OCI-LY1 (cell line): Measurements from ENCODE around the gene DCAKD.

Experiments
- H2AFZ ChIP-seq: fragments of 200-600 bp; sonication (generic), shearing (Covaris generic); 2 replicates; pipeline ENCODE4 v1.6.0; 2014; ENCODE audit warnings: antibody characterized with exemption, mild to moderate bottlenecking, low read length
- H3F3A ChIP-seq: fragments of 200-600 bp; sonication (generic), shearing (Covaris generic); 2 replicates; pipeline ENCODE4 v1.6.0; 2014; ENCODE audit warnings: mild to moderate bottlenecking, antibody characterized with exemption, low read length, moderate library complexity; ENCODE audit not compliant: insufficient read depth
- H3K27ac ChIP-seq: fragments of 200-600 bp; sonication (generic); 2 replicates; pipeline ENCODE4 v1.5.1; 2014; ENCODE audit warnings: low read length, mixed run types, mild to moderate bottlenecking, low read depth; ENCODE audit not compliant: poor library complexity, severe bottlenecking
- H3K27me3 ChIP-seq: fragments of 200-600 bp; sonication (generic); 2 replicates; pipeline ENCODE4 v1.6.0; 2014; ENCODE audit warnings: antibody characterized with exemption, mild to moderate bottlenecking, low read length, moderate library complexity; ENCODE audit not compliant: insufficient read depth
- H3K36me3 ChIP-seq: fragments of 200-600 bp; sonication (generic); 2 replicates; pipeline ENCODE4 v1.6.1; 2014; ENCODE audit warnings: mild to moderate bottlenecking, antibody characterized with exemption, low read length, moderate library complexity, mixed read lengths; ENCODE audit not compliant: insufficient read depth
- H3K4me1 ChIP-seq: fragments of 200-600 bp; sonication (generic); 2 replicates; pipeline ENCODE4 v1.5.1; 2014; ENCODE audit warnings: mild to moderate bottlenecking, low read length, moderate library complexity; ENCODE audit not compliant: insufficient read depth, severe bottlenecking
- H3K4me2 ChIP-seq: fragments of 200-600 bp; sonication (generic), shearing (Covaris generic); 2 replicates; pipeline ENCODE4 v1.6.1; 2014; ENCODE audit warnings: low read length
- H3K4me3 ChIP-seq: fragments of 200-600 bp; sonication (generic); 2 replicates; pipeline ENCODE4 v1.5.1; 2014; ENCODE audit warnings: low read length, low read depth, mild to moderate bottlenecking, mixed read lengths; ENCODE audit not compliant: poor library complexity, severe bottlenecking
- H3K79me2 ChIP-seq: fragments of 200-600 bp; shearing (Covaris generic); 2 replicates; pipeline ENCODE4 v1.6.1; 2016; ENCODE audit warnings: mixed run types, low read length, mixed read lengths; ENCODE audit not compliant: insufficient read depth
- H3K9ac ChIP-seq: fragments of 200-600 bp; sonication (generic), shearing (Covaris generic); 2 replicates; pipeline ENCODE4 v1.6.1; 2014; ENCODE audit warnings: mild to moderate bottlenecking, low read length, mixed read lengths
- H3K9me2 ChIP-seq: fragments of 200-600 bp; sonication (generic), shearing (Covaris generic); 2 replicates; pipeline ENCODE4 v1.6.1; 2014; ENCODE audit warnings: low read depth, mild to moderate bottlenecking, low read length, mixed read lengths
- H3K9me3 ChIP-seq: fragments of 200-600 bp; shearing (Covaris generic); 2 replicates; pipeline ENCODE4 v1.6.1; 2014; ENCODE audit warnings: low read length, mixed read lengths
- H4K20me1 ChIP-seq: fragments of 200-600 bp; sonication (generic), shearing (Covaris generic); 2 replicates; pipeline ENCODE4 v1.6.0; 2016; ENCODE audit warnings: mild to moderate bottlenecking, low read length; ENCODE audit not compliant: insufficient read depth
- EZH2 ChIP-seq: fragments of 200-600 bp; sonication (generic), shearing (Covaris generic); IDR thresholded peaks from 2 replicates; pipeline ENCODE4 v1.8.0; 2017; ENCODE audit warnings: borderline replicate concordance, mixed run types, mild to moderate bottlenecking, antibody characterized with exemption, low read length, moderate library complexity, mixed read lengths
- TF ChIP-seq, protein P1 (sequence below): fragments of 200-600 bp; sonication (generic), shearing (Covaris generic); IDR thresholded peaks from 2 replicates; pipeline ENCODE4 v1.5.1; 2017; ENCODE audit warnings: mild to moderate bottlenecking, antibody characterized with exemption, low read length, moderate library complexity, mixed read lengths

DCAKD gene

GRCh38 chr17:45031231-45032173 is 19.9 kb downstream of the DCAKD start:
- TF ChIP-seq, protein P1, sequence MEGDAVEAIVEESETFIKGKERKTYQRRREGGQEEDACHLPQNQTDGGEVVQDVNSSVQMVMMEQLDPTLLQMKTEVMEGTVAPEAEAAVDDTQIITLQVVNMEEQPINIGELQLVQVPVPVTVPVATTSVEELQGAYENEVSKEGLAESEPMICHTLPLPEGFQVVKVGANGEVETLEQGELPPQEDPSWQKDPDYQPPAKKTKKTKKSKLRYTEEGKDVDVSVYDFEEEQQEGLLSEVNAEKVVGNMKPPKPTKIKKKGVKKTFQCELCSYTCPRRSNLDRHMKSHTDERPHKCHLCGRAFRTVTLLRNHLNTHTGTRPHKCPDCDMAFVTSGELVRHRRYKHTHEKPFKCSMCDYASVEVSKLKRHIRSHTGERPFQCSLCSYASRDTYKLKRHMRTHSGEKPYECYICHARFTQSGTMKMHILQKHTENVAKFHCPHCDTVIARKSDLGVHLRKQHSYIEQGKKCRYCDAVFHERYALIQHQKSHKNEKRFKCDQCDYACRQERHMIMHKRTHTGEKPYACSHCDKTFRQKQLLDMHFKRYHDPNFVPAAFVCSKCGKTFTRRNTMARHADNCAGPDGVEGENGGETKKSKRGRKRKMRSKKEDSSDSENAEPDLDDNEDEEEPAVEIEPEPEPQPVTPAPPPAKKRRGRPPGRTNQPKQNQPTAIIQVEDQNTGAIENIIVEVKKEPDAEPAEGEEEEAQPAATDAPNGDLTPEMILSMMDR, result no peak
- TF ChIP-seq EZH2, result no peak
- Histone ChIP-seq H3F3A (no peaks in the 10 kb centered on the region), H3K4me1 (no peaks in the 10 kb centered on the region), H3K9me2 (no peaks in the 10 kb centered on the region), H4K20me1 (no peaks in the 10 kb centered on the region), H3K79me2 (no peaks in the 10 kb centered on the region), H3K4me3 (no peak overlapping the region), H3K27me3 (no peaks in the 10 kb centered on the region), H3K27ac (no peak overlapping the region), H2AFZ (no peak overlapping the region), H3K36me3 (peaks cover 62% of the 10 kb centered on the region), H3K4me2 (no peak overlapping the region), H3K9ac (no peak overlapping the region), H3K9me3 (no peaks in the 10 kb centered on the region)

DNA sequence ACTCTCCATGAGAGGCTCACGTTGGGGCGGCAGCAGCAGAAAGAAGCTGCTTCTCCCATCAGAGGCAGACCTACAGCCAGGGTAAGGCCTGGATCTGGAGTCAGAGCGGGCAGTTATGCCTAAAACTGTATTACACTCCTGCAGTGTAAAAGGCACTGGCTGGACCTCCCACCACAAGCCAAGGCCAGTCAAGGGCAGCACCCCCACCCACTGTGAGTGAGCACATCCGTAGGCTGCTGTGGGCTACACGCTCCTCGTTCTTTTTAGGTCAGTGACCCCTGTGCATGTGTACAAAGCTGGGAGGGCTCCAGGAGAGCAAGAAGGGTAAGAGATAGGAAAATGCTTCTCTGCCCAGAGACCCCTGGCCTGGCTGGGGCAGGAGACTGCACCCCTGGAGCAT is 20.7 kb downstream of the DCAKD start:
- no peak for TF ChIP-seq EZH2
- TF ChIP-seq, protein P1, result no peak
- Histone ChIP-seq H3K9ac (no peak overlapping the region), H3K4me3 (no peak overlapping the region), H3K4me1 (no peaks in the 10 kb centered on the region), H3K4me2 (no peak overlapping the region), H3K27me3 (no peaks in the 10 kb centered on the region), H3K79me2 (no peaks in the 10 kb centered on the region), H3K36me3 (peaks cover 63% of the 10 kb centered on the region), H3K9me3 (no peaks in the 10 kb centered on the region), H3F3A (no peaks in the 10 kb centered on the region), H3K9me2 (no peaks in the 10 kb centered on the region), H2AFZ (no peak overlapping the region), H4K20me1 (no peaks in the 10 kb centered on the region), H3K27ac (no peak overlapping the region)

GRCh38 chr17:45029758-45030423 is 21.5 kb downstream of the DCAKD start:
- H3K36me3 ChIP-seq, result peaks cover 63% of the 10 kb centered on the region

More at GRCh38 chr17:45029758-45030423, 21.5 kb downstream of the DCAKD start:
- Histone ChIP-seq H3K27ac (no peak overlapping the region), H3K9ac (no peak overlapping the region), H3F3A (no peaks in the 10 kb centered on the region), H4K20me1 (no peaks in the 10 kb centered on the region), H3K79me2 (no peaks in the 10 kb centered on the region), H3K9me2 (no peaks in the 10 kb centered on the region), H3K4me1 (no peaks in the 10 kb centered on the region), H3K9me3 (no peaks in the 10 kb centered on the region), H3K27me3 (no peaks in the 10 kb centered on the region), H2AFZ (no peak overlapping the region), H3K4me2 (no peak overlapping the region), H3K4me3 (no peak overlapping the region)
- no peak for TF ChIP-seq EZH2
- TF ChIP-seq, protein P1, result no peak
